BLaER1 (cell line): ENCODE measurements around the gene RTP5.

ENCODE experiments used
- H3K27ac ChIP-seq: shearing (Covaris generic); formaldehyde crosslinking; 2 replicates; pipeline ENCODE4 v1.8.1; 2022
- H3K27me3 ChIP-seq: shearing (Covaris generic); formaldehyde crosslinking; 2 replicates; pipeline ENCODE4 v1.8.1; 2022
- H3K36me3 ChIP-seq: shearing (Covaris generic); formaldehyde crosslinking; 2 replicates; pipeline ENCODE4 v1.8.1; 2022
- H3K4me1 ChIP-seq: shearing (Covaris generic); formaldehyde crosslinking; 2 replicates; pipeline ENCODE4 v1.8.1; 2022
- H3K4me2 ChIP-seq: shearing (Covaris generic); formaldehyde crosslinking; 2 replicates; pipeline ENCODE4 v1.8.1; 2022
- H3K4me3 ChIP-seq: shearing (Covaris generic); formaldehyde crosslinking; 2 replicates; pipeline ENCODE4 v1.8.1; 2022
- H3K9ac ChIP-seq: shearing (Covaris generic); formaldehyde crosslinking; 2 replicates; pipeline ENCODE4 v1.8.1; 2022
- H3K9me3 ChIP-seq: shearing (Covaris generic); formaldehyde crosslinking; 2 replicates; pipeline ENCODE4 v1.8.1; 2022
- H4K20me1 ChIP-seq: shearing (Covaris generic); formaldehyde crosslinking; 2 replicates; pipeline ENCODE4 v1.8.1; 2022
- Cebpa-rat ChIP-seq: shearing (Covaris generic); IDR thresholded peaks from 2 replicates; pipeline ENCODE4 v1.8.1; 2022

RTP5 gene

DNA sequence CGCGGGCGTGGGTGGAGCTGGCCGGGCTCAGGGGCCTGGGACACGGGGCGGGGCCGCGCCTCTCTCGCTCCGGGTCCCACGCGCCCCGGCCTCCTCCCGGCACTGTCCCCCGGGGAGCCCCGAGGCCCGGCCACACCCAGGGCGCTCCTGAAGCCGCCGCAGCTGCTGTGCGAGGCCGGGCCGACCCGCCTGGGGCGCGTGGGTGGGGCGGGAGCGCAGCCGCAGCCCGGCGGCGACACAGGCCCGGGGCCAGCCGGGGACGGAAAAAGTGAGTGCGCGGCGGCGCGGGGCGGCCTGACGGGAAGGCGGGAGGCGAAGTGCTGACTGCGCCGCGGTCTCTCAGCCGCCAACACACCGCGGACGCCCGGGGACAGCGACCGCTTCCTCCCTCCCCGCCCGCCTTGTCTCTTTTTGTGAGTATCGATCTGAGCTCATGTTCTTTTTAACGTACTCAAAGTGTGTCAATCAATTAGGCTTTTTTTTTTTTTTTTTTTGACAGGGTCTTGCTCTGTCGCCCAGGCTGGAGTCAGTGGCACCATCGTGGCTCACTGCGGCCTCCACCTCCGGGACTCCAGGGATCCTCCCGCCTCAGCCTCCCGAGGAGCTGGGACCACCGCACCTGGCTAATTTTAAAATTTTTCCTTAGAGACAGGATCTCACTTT lies 25.3 kb upstream of the RTP5 start:
- Histone ChIP-seq H3K9me3 (no peaks in the 10 kb centered on the region), H3K9ac (peak overlapping the region; percentile 73), H4K20me1 (no peaks in the 10 kb centered on the region), H3K4me1 (peaks cover 61% of the 10 kb centered on the region), H3K4me3 (peak overlapping the region; percentile 65), H3K36me3 (no peaks in the 10 kb centered on the region), H3K4me2 (peak overlapping the region; percentile 92), H3K27ac (peak overlapping the region; percentile 64), H3K27me3 (no peaks in the 10 kb centered on the region)
- no peak for TF ChIP-seq Cebpa-rat

DNA sequence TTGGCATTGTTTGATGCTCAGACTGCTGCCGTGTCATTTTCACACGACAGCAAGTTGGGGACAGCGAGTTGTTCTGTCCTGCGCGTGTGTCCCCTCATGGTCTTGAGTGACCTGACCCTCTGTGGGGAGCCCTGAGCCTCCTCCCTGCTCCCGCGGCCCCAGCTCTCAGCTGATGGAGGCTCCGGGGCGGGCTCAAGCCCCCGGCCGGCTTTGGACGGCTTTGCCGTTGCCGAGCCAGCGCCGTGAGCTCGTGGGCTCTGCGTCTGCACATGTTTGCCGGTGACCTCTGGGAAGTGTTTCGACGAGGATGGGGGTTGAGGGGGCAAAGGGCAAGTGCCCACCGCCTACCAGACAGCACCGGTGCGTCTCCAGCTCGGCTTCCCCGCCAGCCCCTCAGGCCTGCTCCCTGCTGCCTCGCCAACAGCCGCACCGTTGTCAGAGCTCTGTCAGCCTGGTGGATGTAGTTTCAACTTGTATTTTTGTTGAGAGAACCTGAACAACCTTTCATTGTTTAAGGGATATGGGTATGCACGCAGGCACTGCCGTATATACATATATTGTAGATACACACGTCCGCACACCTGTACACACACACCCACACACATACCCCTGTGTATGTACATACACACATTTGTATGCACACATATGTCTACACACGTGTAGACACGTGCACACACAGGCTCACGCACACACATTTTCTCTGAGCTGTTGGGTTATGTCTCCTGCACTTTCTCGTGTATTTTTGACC lies 24.5 kb upstream of the RTP5 start:
- H3K4me2 ChIP-seq = peak overlapping the region; percentile 92
- no peaks in the 10 kb centered on the region for H3K9me3 ChIP-seq
- no peaks in the 10 kb centered on the region for H4K20me1 ChIP-seq
- H3K27ac ChIP-seq = peak overlapping the region; percentile 64
- H3K4me1 ChIP-seq = peaks cover 60% of the 10 kb centered on the region
- no peak overlapping the region for H3K9ac ChIP-seq
- no peak for TF ChIP-seq Cebpa-rat
- H3K4me3 ChIP-seq = peak overlapping the region; percentile 65
- peaks cover 2% of the 10 kb centered on the region; the same call in 1 of the 2 replicates for H3K36me3 ChIP-seq
- H3K27me3 ChIP-seq = no peaks in the 10 kb centered on the region

DNA sequence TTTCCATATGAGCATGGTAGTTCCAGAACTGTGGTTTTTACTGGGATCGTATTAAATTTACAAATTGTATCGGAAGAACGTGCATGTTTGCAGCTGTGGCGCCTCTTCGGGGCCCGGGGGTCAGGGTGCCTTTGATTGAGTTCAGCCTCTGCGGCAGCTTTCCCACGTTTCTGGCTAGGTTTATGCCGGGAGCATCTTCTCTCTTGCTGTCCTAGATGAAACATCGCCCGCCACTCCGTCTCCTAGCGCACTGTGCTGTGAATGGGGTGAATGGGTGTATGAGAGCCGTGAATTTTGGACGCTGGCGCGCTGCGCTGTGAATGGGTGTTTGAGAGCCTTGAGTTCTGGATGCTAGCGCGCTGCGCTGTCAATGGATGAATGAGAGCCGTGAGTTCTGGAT lies 23.1 kb upstream of the RTP5 start:
- H3K4me2 ChIP-seq = peak overlapping the region; percentile 92; the same call in 1 of the 2 replicates
- peaks cover 16% of the 10 kb centered on the region; the same call in 1 of the 2 replicates for H3K36me3 ChIP-seq
- H3K27me3 ChIP-seq = no peaks in the 10 kb centered on the region
- no peaks in the 10 kb centered on the region for H3K9me3 ChIP-seq
- H3K4me3 ChIP-seq = no peak overlapping the region
- H4K20me1 ChIP-seq = no peaks in the 10 kb centered on the region
- H3K9ac ChIP-seq = no peak overlapping the region
- TF ChIP-seq Cebpa-rat = no peak
- H3K4me1 ChIP-seq = peaks cover 47% of the 10 kb centered on the region
- no peak overlapping the region for H3K27ac ChIP-seq

DNA sequence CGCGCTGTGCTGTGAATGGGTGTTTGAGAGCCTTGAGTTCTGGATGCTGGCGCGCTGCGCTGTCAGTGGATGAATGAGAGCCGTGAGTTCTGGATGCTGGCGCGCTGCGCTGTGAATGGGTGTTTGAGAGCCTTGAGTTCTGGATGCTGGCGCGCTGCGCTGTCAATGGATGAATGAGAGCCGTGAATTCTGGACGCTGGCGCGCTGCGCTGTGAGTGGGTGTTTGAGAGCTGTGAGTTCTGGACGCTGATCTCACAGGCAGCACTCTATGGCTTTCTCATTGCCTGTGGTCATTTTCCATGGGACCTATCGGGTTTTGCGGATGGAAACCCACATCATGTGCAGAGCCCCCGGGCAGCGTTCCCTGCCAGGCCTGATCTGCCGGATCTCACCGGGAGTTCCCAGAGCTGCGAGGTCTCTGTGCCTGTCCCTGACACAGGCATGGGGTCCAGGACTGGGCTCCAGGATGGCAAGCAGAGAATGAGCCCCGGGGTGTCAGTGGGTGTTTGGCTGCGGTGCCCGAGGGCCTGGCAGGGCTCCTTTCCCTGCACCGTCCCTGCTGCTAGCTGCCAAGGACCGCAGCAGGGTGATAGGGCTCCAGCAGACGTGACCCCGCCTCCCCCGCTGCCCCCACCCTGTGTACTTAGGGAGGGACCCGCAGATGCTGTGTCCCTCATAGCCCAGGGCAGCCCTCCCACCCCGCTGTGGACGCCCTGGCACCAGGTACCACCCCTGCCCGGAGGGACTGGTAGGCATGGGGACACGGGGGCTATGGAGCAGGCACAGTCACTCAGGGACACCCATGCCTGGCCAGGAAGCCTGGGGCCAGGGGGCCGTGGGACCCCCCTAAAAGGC lies 20.5 kb upstream of the RTP5 start:
- no peaks in the 10 kb centered on the region for H3K27me3 ChIP-seq
- no peak overlapping the region for H3K27ac ChIP-seq
- peaks cover 17% of the 10 kb centered on the region; the same call in 1 of the 2 replicates for H3K36me3 ChIP-seq
- H3K9ac ChIP-seq = no peak overlapping the region
- no peaks in the 10 kb centered on the region for H4K20me1 ChIP-seq
- no peak overlapping the region for H3K4me2 ChIP-seq
- H3K4me3 ChIP-seq = no peak overlapping the region
- H3K4me1 ChIP-seq = peaks cover 36% of the 10 kb centered on the region
- no peak for TF ChIP-seq Cebpa-rat
- no peaks in the 10 kb centered on the region for H3K9me3 ChIP-seq

DNA sequence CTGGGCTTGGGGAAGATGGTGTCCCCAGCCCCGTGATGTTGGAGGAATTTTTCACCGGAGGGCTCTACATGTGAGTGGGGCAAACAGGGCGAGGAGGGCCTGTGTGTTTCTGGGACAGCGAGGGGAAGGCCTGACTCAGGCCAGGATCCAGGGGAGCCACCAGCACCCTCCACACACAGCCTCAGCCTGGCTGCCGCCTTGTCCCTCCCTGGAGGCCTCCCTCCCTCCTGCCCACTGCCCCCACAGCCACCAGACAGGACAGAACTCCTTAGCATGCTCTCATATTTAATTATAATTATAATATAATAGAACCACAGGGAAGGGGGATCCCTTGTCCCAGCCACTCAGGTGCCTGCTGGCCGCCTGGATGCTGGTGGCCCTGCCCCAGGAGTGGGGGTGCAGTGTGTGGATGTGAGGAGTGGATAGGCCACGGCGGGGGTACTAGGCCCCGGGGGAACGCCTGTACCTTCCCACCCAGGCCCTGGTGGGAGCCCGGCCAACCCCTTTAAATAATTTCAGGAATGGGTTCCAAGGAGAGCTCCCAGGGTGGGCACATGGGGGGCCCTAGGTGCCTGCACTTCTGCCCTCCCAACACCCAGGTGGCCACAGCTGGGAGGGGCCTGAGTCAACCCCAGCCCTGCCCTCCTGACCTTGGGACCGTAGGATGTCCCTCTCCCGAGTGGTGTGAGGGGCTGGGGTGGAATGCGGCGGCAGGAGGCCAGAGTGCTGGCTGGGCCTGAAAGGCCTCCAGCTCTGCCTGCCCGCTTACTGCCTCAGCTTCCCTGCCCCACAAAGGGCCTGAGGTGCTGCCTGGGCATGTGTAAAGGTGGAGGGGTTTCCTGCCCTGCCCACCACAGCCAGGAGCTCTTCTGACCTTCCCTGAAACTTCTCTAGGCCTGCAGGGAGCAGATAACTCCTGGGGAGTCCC lies 19.6 kb upstream of the RTP5 start:
- H3K9me3 ChIP-seq = no peaks in the 10 kb centered on the region
- H3K27me3 ChIP-seq = no peaks in the 10 kb centered on the region
- no peaks in the 10 kb centered on the region for H4K20me1 ChIP-seq
- peaks cover 17% of the 10 kb centered on the region; the same call in 1 of the 2 replicates for H3K36me3 ChIP-seq
- H3K4me2 ChIP-seq = no peak overlapping the region
- no peak for TF ChIP-seq Cebpa-rat
- peak overlapping the region; percentile 35; the same call in 1 of the 2 replicates for H3K27ac ChIP-seq
- H3K4me3 ChIP-seq = no peak overlapping the region
- no peak overlapping the region for H3K9ac ChIP-seq
- peaks cover 36% of the 10 kb centered on the region for H3K4me1 ChIP-seq

DNA sequence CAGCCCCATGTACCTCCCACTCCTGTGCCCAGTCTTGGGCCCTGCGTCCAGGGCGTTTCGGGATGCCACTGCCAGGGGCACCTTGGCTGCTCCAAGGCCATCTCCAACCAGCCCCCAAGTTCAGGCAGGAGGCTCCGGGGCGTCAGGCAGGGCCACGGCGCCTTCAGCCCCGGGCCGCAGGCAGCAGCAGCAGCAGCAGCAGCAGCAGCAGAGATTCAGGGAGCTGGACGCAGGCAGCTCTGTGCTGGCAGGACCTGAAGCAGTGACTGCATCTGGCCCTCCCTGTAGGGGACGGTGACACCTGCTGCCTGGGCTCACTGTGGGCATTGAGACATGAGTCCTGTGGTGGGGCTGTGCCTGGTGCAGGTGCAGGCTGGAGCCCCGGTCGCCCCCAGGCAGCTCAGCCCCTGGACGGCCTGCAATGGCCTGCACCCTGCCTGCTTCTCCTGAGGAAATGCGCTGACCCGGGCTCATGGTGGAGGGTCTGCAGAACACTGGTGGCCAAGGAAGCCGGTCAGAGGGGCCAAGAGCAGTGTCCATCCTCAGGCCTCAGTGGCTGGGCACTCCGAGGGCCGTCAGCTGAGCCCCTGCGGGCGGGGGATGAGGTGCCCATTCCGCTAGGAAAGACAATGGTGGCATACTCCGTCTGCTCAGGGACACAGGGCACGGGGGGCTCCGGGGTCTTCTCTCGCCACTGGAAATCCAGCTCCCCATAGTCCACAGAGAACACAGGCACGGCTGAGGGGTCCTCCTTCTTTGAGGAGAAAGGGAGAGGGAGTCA lies 18.8 kb upstream of the RTP5 start:
- Histone ChIP-seq H3K4me3 (no peak overlapping the region), H3K27me3 (no peaks in the 10 kb centered on the region), H3K4me2 (no peak overlapping the region), H3K9me3 (no peaks in the 10 kb centered on the region), H3K36me3 (peaks cover 17% of the 10 kb centered on the region; the same call in 1 of the 2 replicates), H3K9ac (no peak overlapping the region), H3K27ac (peak overlapping the region; percentile 35; the same call in 1 of the 2 replicates), H3K4me1 (peaks cover 37% of the 10 kb centered on the region), H4K20me1 (no peaks in the 10 kb centered on the region)
- no peak for TF ChIP-seq Cebpa-rat

DNA sequence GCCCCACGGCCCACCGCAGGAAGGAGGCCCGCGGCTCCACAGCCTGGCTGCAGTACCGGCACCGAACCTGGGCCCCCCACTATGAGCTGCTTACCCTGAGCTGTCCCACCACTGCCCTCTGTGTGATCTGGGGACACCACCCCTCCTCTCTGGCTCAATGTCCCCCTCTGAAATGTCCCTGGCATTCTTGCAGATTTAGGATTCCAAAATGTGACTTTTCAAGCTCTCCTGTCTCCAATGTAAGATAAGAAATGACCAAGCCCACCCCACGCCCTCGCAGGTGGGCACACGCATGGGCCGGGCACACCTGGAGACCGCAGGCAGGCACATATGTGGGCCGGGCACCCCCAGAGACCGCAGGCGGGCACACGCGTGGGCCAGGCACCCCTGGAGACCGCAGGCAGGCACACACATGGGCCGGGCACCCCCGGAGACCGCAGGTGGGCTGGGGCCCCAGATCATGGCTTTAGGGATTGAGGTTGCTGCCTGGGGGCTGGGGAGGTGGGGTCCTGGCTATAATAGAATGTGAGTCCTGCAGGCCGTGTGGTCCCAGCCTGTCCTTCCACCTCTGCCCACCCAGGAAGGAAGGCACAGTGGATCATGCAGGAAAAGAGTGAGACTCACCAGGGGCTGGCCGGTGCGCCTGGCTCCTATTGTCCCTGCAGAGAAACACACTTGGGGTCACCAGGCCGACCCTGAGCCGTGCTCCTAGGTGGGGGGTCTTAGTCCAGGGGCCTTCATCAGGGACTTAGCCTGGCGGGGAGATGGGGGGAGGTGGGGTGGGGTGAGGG lies 18.0 kb upstream of the RTP5 start:
- Histone ChIP-seq H3K4me3 (no peak overlapping the region), H3K4me2 (no peak overlapping the region)
- TF ChIP-seq Cebpa-rat = no peak

More for the DNA sequence above, 18.0 kb upstream of the RTP5 start:
- Histone ChIP-seq H3K4me1 (peaks cover 39% of the 10 kb centered on the region), H3K36me3 (peaks cover 17% of the 10 kb centered on the region; the same call in 1 of the 2 replicates), H4K20me1 (no peaks in the 10 kb centered on the region), H3K27ac (peak overlapping the region; percentile 30; the same call in 1 of the 2 replicates), H3K27me3 (no peaks in the 10 kb centered on the region), H3K9me3 (no peaks in the 10 kb centered on the region), H3K9ac (no peak overlapping the region)
